Measurements from ENCODE around the gene SGSM1.

The SGSM1 gene

DNA sequence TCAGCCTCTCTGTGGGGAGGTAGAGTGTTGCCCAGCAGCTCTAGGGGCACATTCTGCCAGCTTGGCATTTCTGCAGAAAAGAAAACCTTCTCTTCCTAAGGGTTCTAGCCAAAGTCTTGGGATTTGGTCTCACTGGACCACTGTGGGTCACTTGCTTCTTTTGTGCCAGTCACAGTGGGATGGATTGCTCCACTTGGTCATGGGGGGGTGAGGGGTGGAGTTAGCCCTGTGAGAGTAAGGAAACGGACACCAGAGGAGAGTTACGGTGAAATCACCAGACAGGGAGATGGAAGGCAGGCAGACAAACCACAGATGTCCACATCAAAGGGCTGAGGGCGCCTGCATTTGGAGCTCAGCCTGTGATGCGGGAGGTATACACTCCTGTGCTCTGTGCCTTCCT lies 10.8 kb downstream of the SGSM1 start:
- TF ChIP-seq EZH2 (IDR thresholded peaks at IDR 0.05; ENCODE audit: borderline replicate concordance, low read depth, low read length, severe bottlenecking): no peak
- TF ChIP-seq, protein P1, sequence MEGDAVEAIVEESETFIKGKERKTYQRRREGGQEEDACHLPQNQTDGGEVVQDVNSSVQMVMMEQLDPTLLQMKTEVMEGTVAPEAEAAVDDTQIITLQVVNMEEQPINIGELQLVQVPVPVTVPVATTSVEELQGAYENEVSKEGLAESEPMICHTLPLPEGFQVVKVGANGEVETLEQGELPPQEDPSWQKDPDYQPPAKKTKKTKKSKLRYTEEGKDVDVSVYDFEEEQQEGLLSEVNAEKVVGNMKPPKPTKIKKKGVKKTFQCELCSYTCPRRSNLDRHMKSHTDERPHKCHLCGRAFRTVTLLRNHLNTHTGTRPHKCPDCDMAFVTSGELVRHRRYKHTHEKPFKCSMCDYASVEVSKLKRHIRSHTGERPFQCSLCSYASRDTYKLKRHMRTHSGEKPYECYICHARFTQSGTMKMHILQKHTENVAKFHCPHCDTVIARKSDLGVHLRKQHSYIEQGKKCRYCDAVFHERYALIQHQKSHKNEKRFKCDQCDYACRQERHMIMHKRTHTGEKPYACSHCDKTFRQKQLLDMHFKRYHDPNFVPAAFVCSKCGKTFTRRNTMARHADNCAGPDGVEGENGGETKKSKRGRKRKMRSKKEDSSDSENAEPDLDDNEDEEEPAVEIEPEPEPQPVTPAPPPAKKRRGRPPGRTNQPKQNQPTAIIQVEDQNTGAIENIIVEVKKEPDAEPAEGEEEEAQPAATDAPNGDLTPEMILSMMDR (IDR thresholded peaks at IDR 0.05; ENCODE audit: borderline replicate concordance, extremely low read depth, low read length, poor library complexity, severe bottlenecking): no peak
- no peak for ATAC-seq (ENCODE audit: insufficient read depth, low read depth)

DNA sequence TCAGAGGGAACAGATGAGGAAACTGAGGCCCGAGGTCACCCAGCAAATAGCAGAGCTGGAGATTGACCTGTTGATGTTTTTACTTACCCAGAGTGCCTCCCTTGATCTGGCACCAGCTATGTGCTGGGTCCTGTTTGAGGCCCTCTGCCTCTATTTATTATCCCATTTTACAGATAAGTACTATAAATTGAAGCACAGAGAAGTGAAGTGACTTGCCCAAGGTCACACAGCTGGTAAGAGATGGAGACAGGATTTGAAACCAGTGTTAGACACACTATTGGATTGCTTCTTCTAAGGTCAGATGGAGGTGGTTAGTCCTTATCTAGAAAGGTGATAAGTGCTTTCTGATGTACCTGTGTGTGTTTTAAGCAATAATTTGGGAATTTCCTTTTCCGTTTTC lies 13.5 kb downstream of the SGSM1 start:
- Histone ChIP-seq H3K4me2 (ENCODE audit: insufficient read depth, low read length) (no peak overlapping the region), H3K4me1 (ENCODE audit: insufficient read depth, low read length) (no peaks in the 10 kb centered on the region), H3K79me2 (ENCODE audit: insufficient read depth, low read length) (no peaks in the 10 kb centered on the region), H3K4me3 (ENCODE audit: low read depth in 1 of 2, low read length in 2 of 2) (no peak overlapping the region), H3K27ac (ENCODE audit: low read length) (no peak overlapping the region), H3K36me3 (ENCODE audit: insufficient read depth, low read length) (no peaks in the 10 kb centered on the region), H4K20me1 (ENCODE audit: insufficient read depth, low read length) (no peaks in the 10 kb centered on the region), H3K27me3 (ENCODE audit: insufficient read depth, low read length, poor library complexity) (peaks cover 5% of the 10 kb centered on the region), H3K9ac (ENCODE audit: low read depth, low read length) (no peak overlapping the region), H3K9me3 (ENCODE audit: insufficient read depth, low read length, severe bottlenecking) (peaks cover 9% of the 10 kb centered on the region), H2AFZ (ENCODE audit: low read depth, low read length) (no peak overlapping the region)
- TF ChIP-seq, protein P1 (IDR thresholded peaks at IDR 0.05; ENCODE audit: borderline replicate concordance, extremely low read depth, low read length, poor library complexity, severe bottlenecking): no peak
- TF ChIP-seq EZH2 (IDR thresholded peaks at IDR 0.05; ENCODE audit: borderline replicate concordance, low read depth, low read length, severe bottlenecking): no peak
- no peak for ATAC-seq (ENCODE audit: insufficient read depth, low read depth)
- DNase-seq: no peak

More for the DNA sequence above, 10.8 kb downstream of the SGSM1 start:
- Histone ChIP-seq H3K36me3 (ENCODE audit: insufficient read depth, low read length) (no peaks in the 10 kb centered on the region), H3K4me2 (ENCODE audit: insufficient read depth, low read length) (no peak overlapping the region), H3K9ac (ENCODE audit: low read depth, low read length) (no peak overlapping the region), H3K27ac (ENCODE audit: low read length) (no peak overlapping the region), H3K9me3 (ENCODE audit: insufficient read depth, low read length, severe bottlenecking) (peaks cover 9% of the 10 kb centered on the region), H3K27me3 (ENCODE audit: insufficient read depth, low read length, poor library complexity) (peaks cover 6% of the 10 kb centered on the region), H2AFZ (ENCODE audit: low read depth, low read length) (no peak overlapping the region), H3K4me3 (ENCODE audit: low read depth in 1 of 2, low read length in 2 of 2) (no peak overlapping the region), H4K20me1 (ENCODE audit: insufficient read depth, low read length) (no peaks in the 10 kb centered on the region), H3K4me1 (ENCODE audit: insufficient read depth, low read length) (no peaks in the 10 kb centered on the region), H3K79me2 (ENCODE audit: insufficient read depth, low read length) (no peaks in the 10 kb centered on the region)
- no peak for DNase-seq

DNA sequence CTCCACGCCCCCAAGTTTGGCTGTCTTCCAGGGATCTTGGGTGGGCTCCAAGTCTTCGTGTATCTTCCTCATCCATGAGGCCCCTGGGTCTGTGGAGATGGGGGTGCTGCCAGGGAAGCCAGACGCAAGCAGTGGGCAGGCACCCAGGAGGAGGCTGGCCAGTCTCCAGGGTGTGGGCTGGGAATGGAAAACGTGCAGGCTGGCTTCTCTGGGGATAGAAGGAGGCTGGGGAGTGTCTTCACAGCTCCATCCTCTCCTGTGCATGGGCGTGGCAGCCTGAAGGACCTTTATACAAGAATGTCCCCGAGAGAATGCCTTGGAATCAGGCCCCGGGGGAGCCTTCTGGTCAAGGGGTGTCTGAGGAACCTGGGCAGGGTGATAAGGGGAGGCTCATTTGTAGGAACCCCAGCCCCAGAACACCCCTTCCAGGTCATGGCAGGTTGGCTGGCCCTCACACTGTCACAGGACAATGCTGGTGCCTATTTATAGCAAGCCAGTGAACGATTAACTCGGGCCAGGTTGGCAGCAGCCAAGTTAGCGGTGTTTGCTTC lies 14.0 kb downstream of the SGSM1 start:
- Histone ChIP-seq H2AFZ (ENCODE audit: low read depth, low read length) (no peak overlapping the region), H3K36me3 (ENCODE audit: insufficient read depth, low read length) (no peaks in the 10 kb centered on the region), H4K20me1 (ENCODE audit: insufficient read depth, low read length) (no peaks in the 10 kb centered on the region), H3K4me1 (ENCODE audit: insufficient read depth, low read length) (no peaks in the 10 kb centered on the region), H3K27me3 (ENCODE audit: insufficient read depth, low read length, poor library complexity) (peaks cover 5% of the 10 kb centered on the region), H3K9ac (ENCODE audit: low read depth, low read length) (no peak overlapping the region), H3K9me3 (ENCODE audit: insufficient read depth, low read length, severe bottlenecking) (peaks cover 5% of the 10 kb centered on the region), H3K4me2 (ENCODE audit: insufficient read depth, low read length) (no peak overlapping the region), H3K79me2 (ENCODE audit: insufficient read depth, low read length) (no peaks in the 10 kb centered on the region), H3K4me3 (ENCODE audit: low read depth in 1 of 2, low read length in 2 of 2) (no peak overlapping the region), H3K27ac (ENCODE audit: low read length) (no peak overlapping the region)
- DNase-seq (no peak), ATAC-seq (ENCODE audit: insufficient read depth, low read depth) (no peak)
- TF ChIP-seq EZH2 (IDR thresholded peaks at IDR 0.05; ENCODE audit: borderline replicate concordance, low read depth, low read length, severe bottlenecking): no peak
- TF ChIP-seq, protein P1 (IDR thresholded peaks at IDR 0.05; ENCODE audit: borderline replicate concordance, extremely low read depth, low read length, poor library complexity, severe bottlenecking): no peak

Data from DND-41 (cell line).